Bronchial epithelial cell (primary cell): ENCODE measurements around the gene LARP6. TPM values are rescaled to one million over a fixed set of nuclear protein-coding genes. Genes with fewer than 3 reads are reported as not detected.
A peak's percentile ranks its signal among the peaks of the same experiment; 100 is the strongest.

Source experiments
- DNase-seq: peaks from one replicate; pipeline ENCODE4 v3.0.0-alpha.2; 2010; ENCODE audit warnings: low read depth
- FAIRE-seq: peaks from 2 replicates; lab custom pipeline; 2011; peaks lifted over from hg19 to GRCh38; lab: Jason Lieb, UNC
- H3K27me3 ChIP-seq: 2 replicates; pipeline ENCODE4 v1.5.1; 2011; ENCODE audit warnings: low read length; ENCODE audit not compliant: control insufficient read depth, insufficient read depth
- H3K36me3 ChIP-seq: 2 replicates; pipeline ENCODE4 v1.5.1; 2011; ENCODE audit warnings: low read length; ENCODE audit not compliant: control insufficient read depth, insufficient read depth
- H3K4me3 ChIP-seq: 2 replicates; pipeline ENCODE4 v1.5.1; 2011; ENCODE audit warnings: mild to moderate bottlenecking, low read depth, low read length, control low read depth
- CTCF ChIP-seq: IDR thresholded peaks from 2 replicates; pipeline ENCODE4 v1.5.1; 2011; ENCODE audit warnings: mild to moderate bottlenecking, moderate library complexity, low read length, control low read depth, inconsistent platforms; ENCODE audit not compliant: insufficient read depth, severe bottlenecking
- total RNA-seq: library from RNA; depleted of rRNA; stranded (reverse); fragments of >200 nt; gene quantifications from 2 replicates; pipeline ENCODE4 v1.2.1, GENCODE V29; 2014

LARP6 gene
- total RNA-seq, 1 donor from 2014 or later: 41.1 TPM

- DNase-seq: no peak
- Histone ChIP-seq H3K36me3 (no peaks in the 10 kb centered on the region), H3K27me3 (no peaks in the 10 kb centered on the region), H3K4me3 (no peak overlapping the region)
- TF ChIP-seq CTCF: no peak
- no peak for FAIRE-seq
These were observed 60.3 kb downstream of the LARP6 start for GRCh38 chr15:70793694-70794093.

DNA sequence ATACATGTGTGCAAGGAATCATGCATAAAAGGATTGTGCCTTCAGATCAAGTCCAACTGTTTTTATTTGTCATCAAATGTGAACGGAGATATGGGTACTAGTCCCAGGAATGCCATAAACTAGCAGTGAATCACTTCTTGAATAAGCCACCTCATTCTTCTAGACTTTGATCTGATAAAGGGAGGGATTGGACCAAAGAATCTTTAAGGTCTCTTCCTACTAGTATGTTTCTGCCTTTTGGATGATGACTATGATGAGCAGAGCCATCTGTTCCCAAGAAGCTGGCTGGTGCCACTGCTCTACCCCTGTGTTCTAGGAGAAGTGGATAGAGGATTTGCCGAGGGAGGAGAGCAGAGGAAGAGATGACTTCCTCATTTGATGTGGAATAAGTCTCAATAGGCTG lies 61.8 kb downstream of the LARP6 start:
- DNase-seq (peak; percentile 46), FAIRE-seq (no peak)
- Histone ChIP-seq H3K36me3 (no peaks in the 10 kb centered on the region), H3K27me3 (no peaks in the 10 kb centered on the region), H3K4me3 (no peak overlapping the region)
- no peak for TF ChIP-seq CTCF

- TF ChIP-seq CTCF: no peak
- Histone ChIP-seq H3K36me3 (no peaks in the 10 kb centered on the region), H3K27me3 (no peaks in the 10 kb centered on the region), H3K4me3 (no peak overlapping the region)
- no peak for DNase-seq
- no peak for FAIRE-seq
These were observed 62.7 kb downstream of the LARP6 start for GRCh38 chr15:70791259-70791658.

DNA sequence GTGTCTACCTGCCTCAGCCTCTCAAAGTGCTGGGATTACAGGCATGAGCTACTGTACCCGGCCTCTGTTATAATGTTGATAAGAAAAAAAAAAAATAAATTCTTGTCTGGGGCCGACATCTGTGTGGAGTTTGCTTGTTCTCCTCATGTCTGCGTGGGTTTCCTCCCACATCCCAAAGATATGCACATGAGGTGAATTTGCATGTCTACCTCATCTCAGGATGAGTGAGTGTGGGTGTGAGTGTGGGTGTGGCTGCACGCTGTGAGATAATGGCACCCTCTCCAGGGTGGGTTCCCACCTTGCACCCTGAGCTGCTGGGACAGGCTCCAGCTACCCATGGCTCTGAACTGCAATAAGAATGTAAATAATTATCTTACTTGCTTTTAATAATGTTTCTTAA lies 64.7 kb downstream of the LARP6 start:
- no peak for DNase-seq
- FAIRE-seq: no peak
- Histone ChIP-seq H3K27me3 (no peaks in the 10 kb centered on the region), H3K4me3 (no peak overlapping the region), H3K36me3 (no peaks in the 10 kb centered on the region)
- TF ChIP-seq CTCF: no peak

GRCh38 chr15:70788114-70789049 lies 65.6 kb downstream of the LARP6 start:
- H3K36me3 ChIP-seq: no peaks in the 10 kb centered on the region
- TF ChIP-seq CTCF: no peak
- DNase-seq: no peak
- no peak overlapping the region for H3K4me3 ChIP-seq
- no peaks in the 10 kb centered on the region for H3K27me3 ChIP-seq
- FAIRE-seq: no peak
